HEK293 (cell line): ENCODE results near the gene PSMB4.

Experiments used
- CTCF ChIA-PET: fragments of 350-600 bp; formaldehyde crosslinking; extraction: SDS; loops from one replicate; lab custom pipeline; 2021; ENCODE audit warnings: antibody characterized with exemption; lab: Yijun Ruan, JAX
- POLR2A ChIA-PET: fragments of 300-600 bp; formaldehyde crosslinking; extraction: SDS; loops from one replicate; lab custom pipeline; 2020; ENCODE audit warnings: antibody characterized with exemption, inconsistent platforms; lab: Yijun Ruan, JAX
- H3K27ac ChIP-seq: fragments of 200-500 bp; sonication (Bioruptor generic); 2 replicates; pipeline ENCODE4 v1.5.1; 2014; ENCODE audit warnings: low read depth, low read length, control low read depth, inconsistent platforms; ENCODE audit errors: extremely low read depth
- H3K36me3 ChIP-seq, 2 experiments: fragments of 200-500 bp in 1 of 2; sonication (Bioruptor generic) in 1 of 2; 1 replicate in 1 of 2; 2 replicates in 1 of 2; pipeline ENCODE4 v1.5.1; 2014 to 2017; ENCODE audit warnings: inconsistent platforms in 2 of 2, low read length in 2 of 2; ENCODE audit not compliant: control insufficient read depth in 2 of 2, insufficient read depth in 1 of 2
- H3K4me1 ChIP-seq: fragments of 200-500 bp; sonication (Bioruptor generic); 2 replicates; pipeline ENCODE4 v1.5.1; 2014; ENCODE audit warnings: mild to moderate bottlenecking, low read length, inconsistent platforms; ENCODE audit not compliant: control insufficient read depth, insufficient read depth
- H3K4me3 ChIP-seq: 2 replicates; pipeline ENCODE4 v1.5.1; 2011; ENCODE audit warnings: low read depth, mild to moderate bottlenecking, control low read depth, low read length, moderate library complexity
- H3K9me3 ChIP-seq: fragments of 200-500 bp; sonication (Bioruptor generic); 2 replicates; pipeline ENCODE4 v1.5.1; 2014; ENCODE audit warnings: low read depth, low read length, inconsistent platforms; ENCODE audit not compliant: control insufficient read depth, insufficient read depth
- EGR2 ChIP-seq: fragments of 450-650 bp; formaldehyde crosslinking; IDR thresholded peaks from 2 replicates; pipeline ENCODE4 v1.5.1; 2016; ENCODE audit warnings: low read depth, missing biosample characterization, missing genetic modification characterization
- KLF16 ChIP-seq: fragments of 450-650 bp; formaldehyde crosslinking; IDR thresholded peaks from 2 replicates; pipeline ENCODE4 v1.5.1; 2017; ENCODE audit warnings: missing biosample characterization, missing genetic modification characterization
- ZBTB21 ChIP-seq: fragments of 450-650 bp; formaldehyde crosslinking; IDR thresholded peaks from 2 replicates; pipeline ENCODE4 v1.5.1; 2017; ENCODE audit warnings: missing biosample characterization, missing genetic modification characterization
- ZFP69B ChIP-seq: fragments of 450-650 bp; formaldehyde crosslinking; IDR thresholded peaks from 2 replicates; pipeline ENCODE4 v1.5.1; 2016; ENCODE audit warnings: missing biosample characterization, missing genetic modification characterization
- ZNF146 ChIP-seq: fragments of 450-650 bp; formaldehyde crosslinking; IDR thresholded peaks from 2 replicates; pipeline ENCODE4 v1.5.1; 2016; ENCODE audit warnings: missing biosample characterization, missing genetic modification characterization
- ZNF157 ChIP-seq: fragments of 450-650 bp; formaldehyde crosslinking; IDR thresholded peaks from 2 replicates; pipeline ENCODE4 v1.5.1; 2016; ENCODE audit warnings: missing biosample characterization, missing genetic modification characterization
- ZNF169 ChIP-seq: fragments of 450-650 bp; formaldehyde crosslinking; IDR thresholded peaks from 2 replicates; pipeline ENCODE4 v1.5.1; 2016; ENCODE audit warnings: missing biosample characterization, missing genetic modification characterization
- ZNF184 ChIP-seq: fragments of 450-650 bp; IDR thresholded peaks from 2 replicates; pipeline ENCODE4 v1.5.1; 2018; ENCODE audit warnings: missing biosample characterization, mild to moderate bottlenecking, missing genetic modification characterization
- ZNF24 ChIP-seq: fragments of 450-650 bp; formaldehyde crosslinking; IDR thresholded peaks from 2 replicates; pipeline ENCODE4 v1.5.1; 2016; ENCODE audit warnings: missing biosample characterization, missing genetic modification characterization
- ZNF292 ChIP-seq: fragments of 450-650 bp; formaldehyde crosslinking; IDR thresholded peaks from 2 replicates; pipeline ENCODE4 v1.5.1; 2016; ENCODE audit warnings: low read depth, missing biosample characterization, missing genetic modification characterization, borderline replicate concordance
- ZNF416 ChIP-seq: fragments of 450-650 bp; formaldehyde crosslinking; IDR thresholded peaks from 2 replicates; pipeline ENCODE4 v1.5.1; 2016; ENCODE audit warnings: missing biosample characterization, missing genetic modification characterization
- ZNF433 ChIP-seq: fragments of 450-650 bp; formaldehyde crosslinking; IDR thresholded peaks from 2 replicates; pipeline ENCODE4 v1.5.1; 2016; ENCODE audit warnings: missing biosample characterization, missing genetic modification characterization, low read depth
- ZNF48 ChIP-seq: fragments of 450-650 bp; formaldehyde crosslinking; IDR thresholded peaks from 2 replicates; pipeline ENCODE4 v1.5.1; 2016; ENCODE audit warnings: missing biosample characterization, missing genetic modification characterization
- ZNF501 ChIP-seq: fragments of 450-650 bp; formaldehyde crosslinking; IDR thresholded peaks from 2 replicates; pipeline ENCODE4 v1.5.1; 2016; ENCODE audit warnings: missing biosample characterization, missing genetic modification characterization
- ZNF529 ChIP-seq: fragments of 450-650 bp; formaldehyde crosslinking; IDR thresholded peaks from 2 replicates; pipeline ENCODE4 v1.5.1; 2017; ENCODE audit warnings: missing genetic modification characterization, missing biosample characterization; ENCODE audit not compliant: insufficient replicate concordance
- ZNF610 ChIP-seq: fragments of 450-650 bp; formaldehyde crosslinking; IDR thresholded peaks from 2 replicates; pipeline ENCODE4 v1.5.1; 2016; ENCODE audit warnings: missing biosample characterization, missing genetic modification characterization, borderline replicate concordance
- ZNF707 ChIP-seq: fragments of 450-650 bp; formaldehyde crosslinking; IDR thresholded peaks from 2 replicates; pipeline ENCODE4 v1.5.1; 2016; ENCODE audit warnings: missing biosample characterization, missing genetic modification characterization
- ZNF768 ChIP-seq: fragments of 450-650 bp; formaldehyde crosslinking; IDR thresholded peaks from 2 replicates; pipeline ENCODE4 v1.5.1; 2018; ENCODE audit warnings: missing biosample characterization, mild to moderate bottlenecking, missing genetic modification characterization
- ZNF785 ChIP-seq: fragments of 450-650 bp; formaldehyde crosslinking; IDR thresholded peaks from 2 replicates; pipeline ENCODE4 v1.5.1; 2016; ENCODE audit warnings: missing biosample characterization, missing genetic modification characterization
- ZNF792 ChIP-seq: fragments of 450-650 bp; formaldehyde crosslinking; IDR thresholded peaks from 2 replicates; pipeline ENCODE4 v1.5.1; 2016; ENCODE audit warnings: missing biosample characterization, missing genetic modification characterization
- TF ChIP-seq, protein P1 (sequence below): fragments of 450-650 bp; formaldehyde crosslinking; optimal IDR thresholded peaks from 2 replicates; pipeline ENCODE3; 2016; ENCODE audit warnings: missing biosample characterization, mild to moderate bottlenecking, missing genetic modification characterization
- TF ChIP-seq, protein P2 (sequence below): fragments of 450-650 bp; formaldehyde crosslinking; IDR thresholded peaks from 2 replicates; pipeline ENCODE4 v1.5.1; 2016; ENCODE audit warnings: missing biosample characterization, missing genetic modification characterization
- TF ChIP-seq, protein P3 (sequence below): fragments of 450-650 bp; formaldehyde crosslinking; IDR thresholded peaks from 2 replicates; pipeline ENCODE4 v1.5.1; 2016; ENCODE audit warnings: missing biosample characterization, missing genetic modification characterization
- TF ChIP-seq, protein P4 (sequence below): fragments of 450-650 bp; formaldehyde crosslinking; IDR thresholded peaks from 2 replicates; pipeline ENCODE4 v1.5.0; 2017; ENCODE audit warnings: missing biosample characterization, missing genetic modification characterization, borderline replicate concordance
- TF ChIP-seq, protein P5 (sequence below): fragments of 450-650 bp; formaldehyde crosslinking; IDR thresholded peaks from 2 replicates; pipeline ENCODE4 v1.5.1; 2017; ENCODE audit warnings: missing biosample characterization, missing genetic modification characterization
- TF ChIP-seq, protein P6 (sequence below): fragments of 450-650 bp; formaldehyde crosslinking; IDR thresholded peaks from 2 replicates; pipeline ENCODE4 v1.5.1; 2017; ENCODE audit warnings: missing biosample characterization, missing genetic modification characterization
- TF ChIP-seq, protein P7 (sequence below): fragments of 450-650 bp; formaldehyde crosslinking; IDR thresholded peaks from 2 replicates; pipeline ENCODE4 v1.5.1; 2017; ENCODE audit warnings: missing biosample characterization, missing genetic modification characterization

PSMB4 gene

DNA sequence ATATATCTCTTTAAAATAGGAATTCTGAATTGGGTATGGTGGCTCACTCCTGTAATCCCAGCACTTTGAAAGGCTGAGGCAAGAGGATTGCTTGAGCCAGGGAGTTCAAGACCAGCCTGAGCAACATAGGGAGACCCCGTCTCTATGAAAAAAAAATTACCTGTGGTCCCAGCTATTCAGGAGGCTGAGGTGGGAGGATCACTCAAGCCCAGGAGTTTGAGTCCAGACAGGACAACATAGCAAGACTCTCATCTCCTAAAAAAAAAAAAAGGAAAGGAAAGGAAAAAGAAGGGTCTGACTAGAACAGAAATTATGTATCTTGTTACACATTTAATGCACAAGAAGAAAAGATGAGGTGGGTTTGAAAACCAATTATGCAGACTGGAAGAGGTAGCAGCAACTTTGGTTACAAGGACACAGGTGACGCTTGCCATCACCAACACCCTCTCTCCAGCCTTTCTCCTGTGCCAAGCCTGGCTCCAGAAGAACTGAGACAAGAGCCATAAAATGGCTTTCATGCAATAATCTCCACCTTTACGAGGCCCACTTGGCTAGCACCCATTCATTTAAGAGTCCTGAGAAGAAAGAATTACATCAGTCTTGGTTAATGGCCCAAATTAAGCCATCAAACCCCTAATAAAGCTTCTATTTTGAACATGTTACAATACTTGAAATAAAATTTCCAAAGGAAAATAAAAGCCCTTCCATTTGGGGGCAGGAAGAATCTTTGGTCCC lies 22.1 kb upstream of the PSMB4 start:
- Histone ChIP-seq H3K9me3 (no peaks in the 10 kb centered on the region), H3K4me3 (no peak overlapping the region), H3K27ac (no peak overlapping the region), H3K4me1 (peaks cover under 1% of the 10 kb centered on the region; the same call in 1 of the 2 replicates), H3K36me3 (no peaks in the 10 kb centered on the region)
- ChIA-PET POLR2A (no interaction called here), CTCF (interaction anchor here (0.6 to 1.4 kb wide), 3 partner anchors 20 to 36 kb away, joined by 3 to 5 read pairs (median 4); no protein-coding TSS in a partner anchor)
- TF ChIP-seq, protein P1, sequence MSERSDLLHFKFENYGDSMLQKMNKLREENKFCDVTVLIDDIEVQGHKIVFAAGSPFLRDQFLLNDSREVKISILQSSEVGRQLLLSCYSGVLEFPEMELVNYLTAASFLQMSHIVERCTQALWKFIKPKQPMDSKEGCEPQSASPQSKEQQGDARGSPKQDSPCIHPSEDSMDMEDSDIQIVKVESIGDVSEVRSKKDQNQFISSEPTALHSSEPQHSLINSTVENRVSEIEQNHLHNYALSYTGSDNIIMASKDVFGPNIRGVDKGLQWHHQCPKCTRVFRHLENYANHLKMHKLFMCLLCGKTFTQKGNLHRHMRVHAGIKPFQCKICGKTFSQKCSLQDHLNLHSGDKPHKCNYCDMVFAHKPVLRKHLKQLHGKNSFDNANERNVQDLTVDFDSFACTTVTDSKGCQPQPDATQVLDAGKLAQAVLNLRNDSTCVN (tag by site-specific recombination) = no peak
- TF ChIP-seq ZNF529 (tag by site-specific recombination) (no peak), ZNF433 (tag by site-specific recombination) (no peak), ZNF416 (tag by site-specific recombination) (no peak), ZNF792 (tag by site-specific recombination) (no peak), ZNF146 (tag by site-specific recombination) (no peak), ZFP69B (tag by site-specific recombination) (no peak), ZNF785 (no peak), ZNF184 (no peak), ZNF48 (tag by site-specific recombination) (no peak), ZBTB21 (no peak), KLF16 (tag by site-specific recombination) (no peak; the same call in 1 of the 2 replicates), ZNF24 (tag by site-specific recombination) (no peak), ZNF169 (tag by site-specific recombination) (no peak), ZNF501 (tag by site-specific recombination) (no peak), ZNF292 (tag by site-specific recombination) (no peak), ZNF610 (peak; percentile 28; the same call in 1 of the 2 replicates), EGR2 (tag by site-specific recombination) (no peak), ZNF157 (tag by site-specific recombination) (no peak), ZNF768 (tag by site-specific recombination) (no peak), ZNF707 (tag by site-specific recombination) (no peak)
- TF ChIP-seq, protein P2, sequence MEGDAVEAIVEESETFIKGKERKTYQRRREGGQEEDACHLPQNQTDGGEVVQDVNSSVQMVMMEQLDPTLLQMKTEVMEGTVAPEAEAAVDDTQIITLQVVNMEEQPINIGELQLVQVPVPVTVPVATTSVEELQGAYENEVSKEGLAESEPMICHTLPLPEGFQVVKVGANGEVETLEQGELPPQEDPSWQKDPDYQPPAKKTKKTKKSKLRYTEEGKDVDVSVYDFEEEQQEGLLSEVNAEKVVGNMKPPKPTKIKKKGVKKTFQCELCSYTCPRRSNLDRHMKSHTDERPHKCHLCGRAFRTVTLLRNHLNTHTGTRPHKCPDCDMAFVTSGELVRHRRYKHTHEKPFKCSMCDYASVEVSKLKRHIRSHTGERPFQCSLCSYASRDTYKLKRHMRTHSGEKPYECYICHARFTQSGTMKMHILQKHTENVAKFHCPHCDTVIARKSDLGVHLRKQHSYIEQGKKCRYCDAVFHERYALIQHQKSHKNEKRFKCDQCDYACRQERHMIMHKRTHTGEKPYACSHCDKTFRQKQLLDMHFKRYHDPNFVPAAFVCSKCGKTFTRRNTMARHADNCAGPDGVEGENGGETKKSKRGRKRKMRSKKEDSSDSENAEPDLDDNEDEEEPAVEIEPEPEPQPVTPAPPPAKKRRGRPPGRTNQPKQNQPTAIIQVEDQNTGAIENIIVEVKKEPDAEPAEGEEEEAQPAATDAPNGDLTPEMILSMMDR = no peak
- TF ChIP-seq, protein P3, sequence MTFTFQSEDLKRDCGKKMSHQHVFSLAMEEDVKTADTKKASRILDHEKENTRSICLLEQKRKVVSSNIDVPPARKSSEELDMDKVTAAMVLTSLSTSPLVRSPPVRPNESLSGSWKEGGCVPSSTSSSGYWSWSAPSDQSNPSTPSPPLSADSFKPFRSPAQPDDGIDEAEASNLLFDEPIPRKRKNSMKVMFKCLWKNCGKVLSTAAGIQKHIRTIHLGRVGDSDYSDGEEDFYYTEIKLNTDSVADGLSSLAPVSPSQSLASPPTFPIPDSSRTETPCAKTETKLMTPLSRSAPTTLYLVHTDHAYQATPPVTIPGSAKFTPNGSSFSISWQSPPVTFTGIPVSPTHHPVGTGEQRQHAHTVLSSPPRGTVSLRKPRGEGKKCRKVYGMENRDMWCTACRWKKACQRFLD (tag by site-specific recombination) = no peak
- TF ChIP-seq, protein P4, sequence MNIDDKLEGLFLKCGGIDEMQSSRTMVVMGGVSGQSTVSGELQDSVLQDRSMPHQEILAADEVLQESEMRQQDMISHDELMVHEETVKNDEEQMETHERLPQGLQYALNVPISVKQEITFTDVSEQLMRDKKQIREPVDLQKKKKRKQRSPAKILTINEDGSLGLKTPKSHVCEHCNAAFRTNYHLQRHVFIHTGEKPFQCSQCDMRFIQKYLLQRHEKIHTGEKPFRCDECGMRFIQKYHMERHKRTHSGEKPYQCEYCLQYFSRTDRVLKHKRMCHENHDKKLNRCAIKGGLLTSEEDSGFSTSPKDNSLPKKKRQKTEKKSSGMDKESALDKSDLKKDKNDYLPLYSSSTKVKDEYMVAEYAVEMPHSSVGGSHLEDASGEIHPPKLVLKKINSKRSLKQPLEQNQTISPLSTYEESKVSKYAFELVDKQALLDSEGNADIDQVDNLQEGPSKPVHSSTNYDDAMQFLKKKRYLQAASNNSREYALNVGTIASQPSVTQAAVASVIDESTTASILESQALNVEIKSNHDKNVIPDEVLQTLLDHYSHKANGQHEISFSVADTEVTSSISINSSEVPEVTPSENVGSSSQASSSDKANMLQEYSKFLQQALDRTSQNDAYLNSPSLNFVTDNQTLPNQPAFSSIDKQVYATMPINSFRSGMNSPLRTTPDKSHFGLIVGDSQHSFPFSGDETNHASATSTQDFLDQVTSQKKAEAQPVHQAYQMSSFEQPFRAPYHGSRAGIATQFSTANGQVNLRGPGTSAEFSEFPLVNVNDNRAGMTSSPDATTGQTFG (tag by site-specific recombination) = no peak
- TF ChIP-seq, protein P5, sequence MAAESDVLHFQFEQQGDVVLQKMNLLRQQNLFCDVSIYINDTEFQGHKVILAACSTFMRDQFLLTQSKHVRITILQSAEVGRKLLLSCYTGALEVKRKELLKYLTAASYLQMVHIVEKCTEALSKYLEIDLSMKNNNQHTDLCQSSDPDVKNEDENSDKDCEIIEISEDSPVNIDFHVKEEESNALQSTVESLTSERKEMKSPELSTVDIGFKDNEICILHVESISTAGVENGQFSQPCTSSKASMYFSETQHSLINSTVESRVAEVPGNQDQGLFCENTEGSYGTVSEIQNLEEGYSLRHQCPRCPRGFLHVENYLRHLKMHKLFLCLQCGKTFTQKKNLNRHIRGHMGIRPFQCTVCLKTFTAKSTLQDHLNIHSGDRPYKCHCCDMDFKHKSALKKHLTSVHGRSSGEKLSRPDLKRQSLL (tag by site-specific recombination) = peak; percentile 72
- TF ChIP-seq, protein P6, sequence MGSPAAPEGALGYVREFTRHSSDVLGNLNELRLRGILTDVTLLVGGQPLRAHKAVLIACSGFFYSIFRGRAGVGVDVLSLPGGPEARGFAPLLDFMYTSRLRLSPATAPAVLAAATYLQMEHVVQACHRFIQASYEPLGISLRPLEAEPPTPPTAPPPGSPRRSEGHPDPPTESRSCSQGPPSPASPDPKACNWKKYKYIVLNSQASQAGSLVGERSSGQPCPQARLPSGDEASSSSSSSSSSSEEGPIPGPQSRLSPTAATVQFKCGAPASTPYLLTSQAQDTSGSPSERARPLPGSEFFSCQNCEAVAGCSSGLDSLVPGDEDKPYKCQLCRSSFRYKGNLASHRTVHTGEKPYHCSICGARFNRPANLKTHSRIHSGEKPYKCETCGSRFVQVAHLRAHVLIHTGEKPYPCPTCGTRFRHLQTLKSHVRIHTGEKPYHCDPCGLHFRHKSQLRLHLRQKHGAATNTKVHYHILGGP (tag by site-specific recombination) = no peak
- TF ChIP-seq, protein P7, sequence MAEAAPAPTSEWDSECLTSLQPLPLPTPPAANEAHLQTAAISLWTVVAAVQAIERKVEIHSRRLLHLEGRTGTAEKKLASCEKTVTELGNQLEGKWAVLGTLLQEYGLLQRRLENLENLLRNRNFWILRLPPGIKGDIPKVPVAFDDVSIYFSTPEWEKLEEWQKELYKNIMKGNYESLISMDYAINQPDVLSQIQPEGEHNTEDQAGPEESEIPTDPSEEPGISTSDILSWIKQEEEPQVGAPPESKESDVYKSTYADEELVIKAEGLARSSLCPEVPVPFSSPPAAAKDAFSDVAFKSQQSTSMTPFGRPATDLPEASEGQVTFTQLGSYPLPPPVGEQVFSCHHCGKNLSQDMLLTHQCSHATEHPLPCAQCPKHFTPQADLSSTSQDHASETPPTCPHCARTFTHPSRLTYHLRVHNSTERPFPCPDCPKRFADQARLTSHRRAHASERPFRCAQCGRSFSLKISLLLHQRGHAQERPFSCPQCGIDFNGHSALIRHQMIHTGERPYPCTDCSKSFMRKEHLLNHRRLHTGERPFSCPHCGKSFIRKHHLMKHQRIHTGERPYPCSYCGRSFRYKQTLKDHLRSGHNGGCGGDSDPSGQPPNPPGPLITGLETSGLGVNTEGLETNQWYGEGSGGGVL (tag by site-specific recombination) = no peak
